Activated CD8-positive, alpha-beta T cell treated with anti-CD3 and anti-CD28 coated beads, Interleukin-2, amount 10 ng/mL, durations not matched to agents 7 days and 5 days (primary cell): ENCODE data around the gene NOXA1. TPM values are rescaled to one million over a fixed set of nuclear protein-coding genes. Genes with fewer than 3 reads are reported as not detected.

ENCODE experiments used
- ATAC-seq: fragments of 150-1000 bp; cut with Tn5 transposase; one replicate; pipeline ENCODE4 v1.10.0; 2021; ENCODE audit warnings: moderate library complexity
- CTCF ChIA-PET: fragments of 350-600 bp; sonication (Branson Sonifier 250); formaldehyde crosslinking; loops from one replicate; lab custom pipeline; 2021; ENCODE audit warnings: antibody characterized with exemption; lab: Charles Lee
- POLR2A ChIA-PET: fragments of 350-600 bp; sonication (Branson Sonifier 250); formaldehyde crosslinking; loops from one replicate; lab custom pipeline; 2021; ENCODE audit warnings: antibody characterized with exemption; lab: Charles Lee
- DNase-seq: peaks from one replicate; pipeline ENCODE4 v3.0.0-alpha.2; 2020
- H3K27ac Mint-ChIP-seq: one replicate; pipeline ENCODE4 v1.8.0; 2021; ENCODE audit warnings: mild to moderate bottlenecking, mixed read lengths
- H3K27me3 Mint-ChIP-seq: one replicate; pipeline ENCODE4 v1.8.0; 2021; ENCODE audit warnings: low read depth, mixed read lengths
- H3K36me3 Mint-ChIP-seq: one replicate; pipeline ENCODE4 v1.8.0; 2021; ENCODE audit warnings: low read depth, mixed read lengths
- H3K4me1 Mint-ChIP-seq: one replicate; pipeline ENCODE4 v1.8.0; 2021; ENCODE audit warnings: low read depth, mixed read lengths
- H3K4me3 Mint-ChIP-seq: one replicate; pipeline ENCODE4 v1.8.0; 2021; ENCODE audit warnings: mild to moderate bottlenecking, mixed read lengths
- H3K9me3 Mint-ChIP-seq: one replicate; pipeline ENCODE4 v1.8.0; 2022; ENCODE audit warnings: mixed read lengths; ENCODE audit not compliant: insufficient read depth
- total RNA-seq, 2 experiments: library from RNA; stranded (reverse); gene quantifications; one replicate each; pipeline ENCODE4 v1.2.3, GENCODE V29; 2021

Gene NOXA1
- total RNA-seq, 2 experiments from 2014 or later, result 0.52 to 0.58 TPM

GRCh38 chr9:137398561-137399468 is 24.4 kb upstream of the NOXA1 start:
- CTCF ChIA-PET, result no interaction called here

GRCh38 chr9:137402746-137403145 is 20.4 kb upstream of the NOXA1 start:
- peaks cover 6% of the 10 kb centered on the region for H3K36me3 Mint-ChIP-seq
- H3K9me3 Mint-ChIP-seq, result no peaks in the 10 kb centered on the region
- ChIA-PET CTCF (no interaction called here), POLR2A (no interaction called here)
- H3K27me3 Mint-ChIP-seq, result no peaks in the 10 kb centered on the region
- no peak for ATAC-seq
- no peak for DNase-seq
- no peak overlapping the region for H3K4me3 Mint-ChIP-seq
- no peak overlapping the region for H3K27ac Mint-ChIP-seq
- no peaks in the 10 kb centered on the region for H3K4me1 Mint-ChIP-seq

More at GRCh38 chr9:137398561-137399468, 24.4 kb upstream of the NOXA1 start:
- H3K9me3 Mint-ChIP-seq, result no peaks in the 10 kb centered on the region
- H3K27ac Mint-ChIP-seq, result no peak overlapping the region
- no peaks in the 10 kb centered on the region for H3K27me3 Mint-ChIP-seq
- H3K4me1 Mint-ChIP-seq, result no peaks in the 10 kb centered on the region
- DNase-seq (no peak), ATAC-seq (no peak)
- H3K36me3 Mint-ChIP-seq, result peaks cover 6% of the 10 kb centered on the region
- no peak overlapping the region for H3K4me3 Mint-ChIP-seq
- POLR2A ChIA-PET, result no interaction called here

GRCh38 chr9:137403269-137403668 is 19.9 kb upstream of the NOXA1 start:
- Mint-ChIP-seq H3K27me3 (no peaks in the 10 kb centered on the region), H3K9me3 (no peaks in the 10 kb centered on the region), H3K36me3 (peaks cover 6% of the 10 kb centered on the region), H3K27ac (no peak overlapping the region), H3K4me1 (no peaks in the 10 kb centered on the region), H3K4me3 (no peak overlapping the region)
- ATAC-seq, result no peak
- ChIA-PET CTCF (no interaction called here), POLR2A (no interaction called here)
- no peak for DNase-seq

GRCh38 chr9:137404961-137405567 is 18.1 kb upstream of the NOXA1 start:
- DNase-seq (no peak), ATAC-seq (no peak)
- H3K4me3 Mint-ChIP-seq, result no peak overlapping the region
- no peak overlapping the region for H3K27ac Mint-ChIP-seq
- H3K9me3 Mint-ChIP-seq, result no peaks in the 10 kb centered on the region
- peaks cover 2% of the 10 kb centered on the region for H3K4me1 Mint-ChIP-seq
- POLR2A ChIA-PET, result no interaction called here
- CTCF ChIA-PET, result interaction anchor here (0.8 to 1.2 kb wide), 2 partner anchors 103 to 118 kb away, joined by 3 to 5 read pairs; partner anchors contain the start of gene NRARP
- H3K27me3 Mint-ChIP-seq, result no peaks in the 10 kb centered on the region
- H3K36me3 Mint-ChIP-seq, result peaks cover 6% of the 10 kb centered on the region

GRCh38 chr9:137405677-137406081 is 17.5 kb upstream of the NOXA1 start:
- Mint-ChIP-seq H3K4me3 (no peak overlapping the region), H3K36me3 (peaks cover 6% of the 10 kb centered on the region), H3K9me3 (no peaks in the 10 kb centered on the region), H3K27me3 (no peaks in the 10 kb centered on the region), H3K4me1 (peaks cover 6% of the 10 kb centered on the region), H3K27ac (no peak overlapping the region)
- ChIA-PET CTCF (no interaction called here), POLR2A (no interaction called here)
- DNase-seq, result no peak
- ATAC-seq, result no peak

GRCh38 chr9:137406085-137406760 is 17.0 kb upstream of the NOXA1 start:
- Mint-ChIP-seq H3K27ac (no peak overlapping the region), H3K36me3 (peaks cover 6% of the 10 kb centered on the region), H3K9me3 (no peaks in the 10 kb centered on the region), H3K4me1 (peaks cover 10% of the 10 kb centered on the region), H3K4me3 (no peak overlapping the region), H3K27me3 (no peaks in the 10 kb centered on the region)
- ATAC-seq, result no peak
- DNase-seq, result no peak
- ChIA-PET CTCF (no interaction called here), POLR2A (no interaction called here)

- Mint-ChIP-seq H3K36me3 (peaks cover 6% of the 10 kb centered on the region), H3K4me1 (peaks cover 15% of the 10 kb centered on the region), H3K9me3 (no peaks in the 10 kb centered on the region), H3K4me3 (no peak overlapping the region), H3K27ac (no peak overlapping the region), H3K27me3 (no peaks in the 10 kb centered on the region)
- CTCF ChIA-PET, result no interaction called here
- POLR2A ChIA-PET, result no interaction called here
- ATAC-seq, result peak; percentile 95
- peak; percentile 78 for DNase-seq
These were observed 16.2 kb upstream of the NOXA1 start for GRCh38 chr9:137406876-137407589.

GRCh38 chr9:137407590-137408300 is 15.4 kb upstream of the NOXA1 start:
- H3K27ac Mint-ChIP-seq, result no peak overlapping the region
- H3K9me3 Mint-ChIP-seq, result no peaks in the 10 kb centered on the region
- H3K4me1 Mint-ChIP-seq, result peaks cover 21% of the 10 kb centered on the region
- DNase-seq, result no peak
- ATAC-seq, result no peak
- no peaks in the 10 kb centered on the region for H3K27me3 Mint-ChIP-seq
- ChIA-PET POLR2A (no interaction called here), CTCF (interaction anchor here (2.9 kb wide), 1 partner anchor 121 kb away, joined by 9 read pairs; no protein-coding TSS in a partner anchor)
- no peaks in the 10 kb centered on the region for H3K36me3 Mint-ChIP-seq
- H3K4me3 Mint-ChIP-seq, result no peak overlapping the region

- no peaks in the 10 kb centered on the region for H3K9me3 Mint-ChIP-seq
- CTCF ChIA-PET, result interaction anchor here (1.2 to 2.9 kb wide), 3 partner anchors 14 to 122 kb away, joined by 3 to 9 read pairs (median 3); partner anchors contain the start of gene EXD3
- ATAC-seq (no peak), DNase-seq (no peak)
- peaks cover 27% of the 10 kb centered on the region for H3K4me1 Mint-ChIP-seq
- POLR2A ChIA-PET, result no interaction called here
- H3K4me3 Mint-ChIP-seq, result no peak overlapping the region
- H3K36me3 Mint-ChIP-seq, result no peaks in the 10 kb centered on the region
- no peak overlapping the region for H3K27ac Mint-ChIP-seq
- no peaks in the 10 kb centered on the region for H3K27me3 Mint-ChIP-seq
These were observed 14.4 kb upstream of the NOXA1 start for GRCh38 chr9:137408651-137409405.

- Mint-ChIP-seq H3K36me3 (no peaks in the 10 kb centered on the region), H3K27me3 (no peaks in the 10 kb centered on the region), H3K27ac (no peak overlapping the region), H3K9me3 (no peaks in the 10 kb centered on the region), H3K4me3 (no peak overlapping the region), H3K4me1 (peaks cover 32% of the 10 kb centered on the region)
- ChIA-PET CTCF (interaction anchor here (1.2 to 2.9 kb wide), 3 partner anchors 13 to 123 kb away, joined by 3 to 9 read pairs (median 3); partner anchors contain the start of gene EXD3), POLR2A (no interaction called here)
- DNase-seq, result no peak
- no peak for ATAC-seq
These were observed 13.7 kb upstream of the NOXA1 start for GRCh38 chr9:137409515-137409914.
